SU-DHL-6 (cell line): ENCODE data around the gene TRIM42.

Experiments
- EZH2phosphoT487 ChIP-seq: fragments of 200-600 bp; sonication (generic), shearing (Covaris generic); conservative IDR thresholded peaks from 2 replicates; pipeline ENCODE4 v1.6.1; 2018; ENCODE audit warnings: mild to moderate bottlenecking, antibody characterized with exemption, low read length, moderate library complexity, mixed read lengths
- TF ChIP-seq, protein P1 (sequence below): fragments of 200-600 bp; sonication (generic); IDR thresholded peaks from one replicate; pipeline ENCODE4 v1.5.1; 2017; ENCODE audit warnings: antibody characterized with exemption, mild to moderate bottlenecking, low read length, moderate library complexity; ENCODE audit not compliant: insufficient read depth, poor library complexity, severe bottlenecking

DNA sequence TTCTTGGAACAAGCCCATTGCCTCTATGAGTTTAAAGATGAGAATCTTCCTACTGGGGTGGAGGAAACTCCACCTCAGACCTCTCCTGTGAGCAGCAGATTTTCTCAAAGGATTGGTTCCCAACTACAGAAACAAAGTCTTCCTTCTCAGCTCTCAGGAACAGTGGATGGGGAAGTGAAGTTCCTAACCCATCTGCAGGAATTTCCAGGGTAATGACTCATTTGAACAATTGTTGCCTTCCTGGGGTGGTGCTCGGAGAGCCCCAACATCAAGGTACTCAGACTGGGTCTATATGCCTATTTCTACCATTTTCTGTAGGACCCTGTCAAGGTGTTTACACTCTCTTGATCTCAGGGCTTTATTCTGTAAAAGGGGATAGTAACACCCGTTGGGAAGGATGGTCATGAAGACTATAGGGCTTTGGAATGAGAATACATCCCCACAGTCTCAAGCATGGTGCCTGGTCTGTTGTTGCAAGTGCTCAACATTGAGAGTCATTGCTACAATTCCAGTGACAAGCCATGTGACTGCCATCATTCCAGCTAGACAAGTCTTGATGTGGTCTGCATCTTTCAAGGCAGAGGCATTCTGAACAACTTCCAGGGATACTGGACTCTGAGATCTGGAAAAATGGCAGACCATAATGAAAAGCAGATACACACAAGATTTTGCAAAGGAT, 33.0 kb downstream of the TRIM42 start:
- TF ChIP-seq EZH2phosphoT487: no peak
- TF ChIP-seq, protein P1, sequence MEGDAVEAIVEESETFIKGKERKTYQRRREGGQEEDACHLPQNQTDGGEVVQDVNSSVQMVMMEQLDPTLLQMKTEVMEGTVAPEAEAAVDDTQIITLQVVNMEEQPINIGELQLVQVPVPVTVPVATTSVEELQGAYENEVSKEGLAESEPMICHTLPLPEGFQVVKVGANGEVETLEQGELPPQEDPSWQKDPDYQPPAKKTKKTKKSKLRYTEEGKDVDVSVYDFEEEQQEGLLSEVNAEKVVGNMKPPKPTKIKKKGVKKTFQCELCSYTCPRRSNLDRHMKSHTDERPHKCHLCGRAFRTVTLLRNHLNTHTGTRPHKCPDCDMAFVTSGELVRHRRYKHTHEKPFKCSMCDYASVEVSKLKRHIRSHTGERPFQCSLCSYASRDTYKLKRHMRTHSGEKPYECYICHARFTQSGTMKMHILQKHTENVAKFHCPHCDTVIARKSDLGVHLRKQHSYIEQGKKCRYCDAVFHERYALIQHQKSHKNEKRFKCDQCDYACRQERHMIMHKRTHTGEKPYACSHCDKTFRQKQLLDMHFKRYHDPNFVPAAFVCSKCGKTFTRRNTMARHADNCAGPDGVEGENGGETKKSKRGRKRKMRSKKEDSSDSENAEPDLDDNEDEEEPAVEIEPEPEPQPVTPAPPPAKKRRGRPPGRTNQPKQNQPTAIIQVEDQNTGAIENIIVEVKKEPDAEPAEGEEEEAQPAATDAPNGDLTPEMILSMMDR: no peak
